HG03159 (cell line): ENCODE results near the gene ZNF425.
"Not testable (repeated sequence)": the region's sequence is repeated elsewhere in the genome, so short reads cannot be mapped to it uniquely, and the experiment has no call there.

Experiments
- ATAC-seq: cut with Tn5 transposase; IDR thresholded peaks from one replicate; pipeline ENCODE4 v1.9.1; 2021; ENCODE audit warnings: mild to moderate bottlenecking, moderate library complexity; ENCODE audit not compliant: unreplicated experiment

Gene ZNF425

GRCh38 chr7:149075286-149075685 lies 50.8 kb downstream of the ZNF425 start:
- ATAC-seq = no peak

GRCh38 chr7:149074116-149074885 lies 51.8 kb downstream of the ZNF425 start:
- ATAC-seq = no peak

- ATAC-seq = no peak
These were observed 53.7 kb downstream of the ZNF425 start for GRCh38 chr7:149072438-149072775.

- ATAC-seq = no peak
These were observed 54.3 kb downstream of the ZNF425 start for GRCh38 chr7:149071641-149072437.

GRCh38 chr7:149071182-149071635 lies 54.9 kb downstream of the ZNF425 start:
- no peak for ATAC-seq

GRCh38 chr7:149070372-149071125 lies 55.6 kb downstream of the ZNF425 start:
- no peak for ATAC-seq

GRCh38 chr7:149067869-149068268 lies 58.3 kb downstream of the ZNF425 start:
- ATAC-seq = no peak

- no peak for ATAC-seq
These were observed 62.6 kb downstream of the ZNF425 start for GRCh38 chr7:149063476-149063875.

GRCh38 chr7:149062217-149062899 lies 63.8 kb downstream of the ZNF425 start:
- ATAC-seq = not testable (repeated sequence)

- no peak for ATAC-seq
These were observed 66.0 kb downstream of the ZNF425 start for GRCh38 chr7:149060156-149060555.

- no peak for ATAC-seq
These were observed 72.2 kb downstream of the ZNF425 start for GRCh38 chr7:149053885-149054284.

GRCh38 chr7:149053384-149053783 lies 72.7 kb downstream of the ZNF425 start:
- no peak for ATAC-seq
